ENCODE results near the gene SUMF1. TPM values are rescaled to one million over a fixed set of nuclear protein-coding genes. Genes with fewer than 3 reads are reported as not detected.

Gene SUMF1
- total RNA-seq, 6 experiments from 2014 or later, result 15.9 to 32.4 (median 21.3) TPM

- no peak for TF ChIP-seq POLR2A (IDR thresholded peaks at IDR 0.05)
- TF ChIP-seq CTCF (IDR thresholded peaks at IDR 0.05), result no peak
- WGBS (ENCODE audit: insufficient coverage, low coverage, low lambda C conversion rate, missing lambda C conversion rate), result 92% methylated on average over 1 of the region's 1 CpG
- ATAC-seq, result no peak
- H3K27me3 ChIP-seq, result no peaks in the 10 kb centered on the region
- no peak for DNase-seq
- intact Hi-C loops (cut with DNase I), result no loop called here
- H3K36me3 ChIP-seq, result no peaks in the 10 kb centered on the region
- no peaks in the 10 kb centered on the region for H3K4me1 ChIP-seq
- H3K4me3 ChIP-seq, result no peak overlapping the region
- no peak overlapping the region for H3K27ac ChIP-seq
- H3K9me3 ChIP-seq, result no peaks in the 10 kb centered on the region
These were observed 123.8 kb downstream of the SUMF1 start for GRCh38 chr3:4343258-4343657.

GRCh38 chr3:4341336-4341675 is 125.8 kb downstream of the SUMF1 start:
- intact Hi-C loops (cut with DNase I), result no loop called here
- TF ChIP-seq POLR2A (IDR thresholded peaks at IDR 0.05) (no peak), CTCF (IDR thresholded peaks at IDR 0.05) (no peak)
- H3K36me3 ChIP-seq, result no peaks in the 10 kb centered on the region
- no peaks in the 10 kb centered on the region for H3K27me3 ChIP-seq
- ATAC-seq (no peak), DNase-seq (no peak)
- H3K9me3 ChIP-seq, result no peaks in the 10 kb centered on the region
- H3K27ac ChIP-seq, result no peak overlapping the region
- no peaks in the 10 kb centered on the region for H3K4me1 ChIP-seq
- no peak overlapping the region for H3K4me3 ChIP-seq

GRCh38 chr3:4340411-4341335 is 126.4 kb downstream of the SUMF1 start:
- Histone ChIP-seq H3K4me3 (no peak overlapping the region), H3K27me3 (no peaks in the 10 kb centered on the region), H3K4me1 (no peaks in the 10 kb centered on the region), H3K36me3 (no peaks in the 10 kb centered on the region), H3K9me3 (no peaks in the 10 kb centered on the region), H3K27ac (no peak overlapping the region)
- ATAC-seq (no peak), DNase-seq (no peak)
- WGBS (ENCODE audit: insufficient coverage, low coverage, low lambda C conversion rate, missing lambda C conversion rate), result 70% methylated on average over 6 of the region's 6 CpGs
- TF ChIP-seq POLR2A (IDR thresholded peaks at IDR 0.05) (no peak), CTCF (IDR thresholded peaks at IDR 0.05) (no peak)
- intact Hi-C loops (cut with DNase I), result no loop called here

- no peaks in the 10 kb centered on the region for H3K4me1 ChIP-seq
- H3K9me3 ChIP-seq, result no peaks in the 10 kb centered on the region
- TF ChIP-seq CTCF (IDR thresholded peaks at IDR 0.05) (no peak), POLR2A (IDR thresholded peaks at IDR 0.05) (no peak)
- intact Hi-C loops (cut with DNase I), result no loop called here
- H3K36me3 ChIP-seq, result no peaks in the 10 kb centered on the region
- ATAC-seq, result no peak
- no peak overlapping the region for H3K27ac ChIP-seq
- H3K27me3 ChIP-seq, result no peaks in the 10 kb centered on the region
- no peak for DNase-seq
- H3K4me3 ChIP-seq, result no peak overlapping the region
- 100% methylated on average over 1 of the region's 4 CpGs for WGBS (ENCODE audit: insufficient coverage, low coverage, low lambda C conversion rate, missing lambda C conversion rate)
These were observed 127.0 kb downstream of the SUMF1 start for GRCh38 chr3:4340077-4340410.
